Measurements from ENCODE around the gene HIVEP3.

- TF ChIP-seq, protein P1, sequence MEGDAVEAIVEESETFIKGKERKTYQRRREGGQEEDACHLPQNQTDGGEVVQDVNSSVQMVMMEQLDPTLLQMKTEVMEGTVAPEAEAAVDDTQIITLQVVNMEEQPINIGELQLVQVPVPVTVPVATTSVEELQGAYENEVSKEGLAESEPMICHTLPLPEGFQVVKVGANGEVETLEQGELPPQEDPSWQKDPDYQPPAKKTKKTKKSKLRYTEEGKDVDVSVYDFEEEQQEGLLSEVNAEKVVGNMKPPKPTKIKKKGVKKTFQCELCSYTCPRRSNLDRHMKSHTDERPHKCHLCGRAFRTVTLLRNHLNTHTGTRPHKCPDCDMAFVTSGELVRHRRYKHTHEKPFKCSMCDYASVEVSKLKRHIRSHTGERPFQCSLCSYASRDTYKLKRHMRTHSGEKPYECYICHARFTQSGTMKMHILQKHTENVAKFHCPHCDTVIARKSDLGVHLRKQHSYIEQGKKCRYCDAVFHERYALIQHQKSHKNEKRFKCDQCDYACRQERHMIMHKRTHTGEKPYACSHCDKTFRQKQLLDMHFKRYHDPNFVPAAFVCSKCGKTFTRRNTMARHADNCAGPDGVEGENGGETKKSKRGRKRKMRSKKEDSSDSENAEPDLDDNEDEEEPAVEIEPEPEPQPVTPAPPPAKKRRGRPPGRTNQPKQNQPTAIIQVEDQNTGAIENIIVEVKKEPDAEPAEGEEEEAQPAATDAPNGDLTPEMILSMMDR (IDR thresholded peaks at IDR 0.05; ENCODE audit: insufficient read depth, low read length): no peak
- TF ChIP-seq REST (IDR thresholded peaks at IDR 0.05; ENCODE audit: insufficient replicate concordance, low read depth) (no peak), SPI1 (IDR thresholded peaks at IDR 0.05; ENCODE audit: borderline replicate concordance, low read depth) (no peak), GABPA (IDR thresholded peaks at IDR 0.05; ENCODE audit: low read depth) (no peak), POLR2AphosphoS5 (IDR thresholded peaks at IDR 0.05; ENCODE audit: low read depth) (no peak)
Measured at GRCh38 chr1:41713557-41714327, 205.0 kb downstream of the HIVEP3 start.
